K562 (cell line): Measurements from ENCODE around the gene NOXRED1. TPM values are rescaled to one million over a fixed set of nuclear protein-coding genes. Genes with fewer than 3 reads are reported as not detected.

Experiments used
- MAFF ChIP-seq: IDR thresholded peaks from 2 replicates; pipeline ENCODE4 v1.6.1; 2012; ENCODE audit warnings: low read length, improper control_type of control experiment
- MGA ChIP-seq: fragments of 450-650 bp; IDR thresholded peaks from 2 replicates; pipeline ENCODE4 v1.6.1; 2016; ENCODE audit warnings: mild to moderate bottlenecking, moderate library complexity
- NFRKB ChIP-seq: fragments of 450-650 bp; IDR thresholded peaks from 2 replicates; pipeline ENCODE4 v1.6.1; 2016; ENCODE audit warnings: low read depth
- SAFB2 ChIP-seq: fragments of 200-400 bp; formaldehyde crosslinking; IDR thresholded peaks from 2 replicates; pipeline ENCODE4 v1.6.1; 2018; ENCODE audit warnings: borderline replicate concordance, low read length, low read depth, moderate library complexity; ENCODE audit not compliant: severe bottlenecking
- STAT5A ChIP-seq: IDR thresholded peaks from 2 replicates; pipeline ENCODE4 v1.6.1; 2012; ENCODE audit warnings: low read length, inconsistent platforms, borderline replicate concordance
- polyA plus RNA-seq, 8 experiments: library from polyadenylated mRNA; depleted of rRNA in 4 of 8; stranded (reverse) in 5 of 8; unstranded in 3 of 8; fragments of >200 nt; fragmentation: Nextera tagmentation in 2 of 8; fragmentation: Illumina TruSeq in 1 of 8; extraction: Ambion mirVana in 2 of 8; extraction: Trizol in 1 of 8; gene quantifications; 2 replicates each; pipeline versions ENCODE4 v1.2.1 to v1.2.3, GENCODE V29; 2011 to 2014; ENCODE audit warnings: inconsistent platforms in 1 of 8, missing spikeins in 1 of 8
- total RNA-seq, 7 experiments: library from RNA; depleted of rRNA in 6 of 7; stranded (reverse); fragments of >200 nt in 6 of 7; fragmentation: Illumina TruSeq in 2 of 7; extraction: Trizol in 2 of 7; gene quantifications; 2 replicates each; pipeline versions ENCODE4 v1.2.1 to v1.2.3, GENCODE V29; 2011 to 2021; ENCODE audit warnings: low replicate concordance in 1 of 7
- TF ChIP-seq, protein P1 (sequence below): fragments of 250-450 bp; sonication (Bioruptor Pico); IDR thresholded peaks from 2 replicates; pipeline ENCODE4 v1.8.0; 2021; ENCODE audit warnings: moderate library complexity, mild to moderate bottlenecking, inconsistent platforms

Gene NOXRED1
- total and polyA plus RNA-seq, 9 of the 15 experiments (the other 6 are each of a cell fraction or from before 2014, with no cell fraction given) = 0.15 to 0.85 (median 0.30) TPM

DNA sequence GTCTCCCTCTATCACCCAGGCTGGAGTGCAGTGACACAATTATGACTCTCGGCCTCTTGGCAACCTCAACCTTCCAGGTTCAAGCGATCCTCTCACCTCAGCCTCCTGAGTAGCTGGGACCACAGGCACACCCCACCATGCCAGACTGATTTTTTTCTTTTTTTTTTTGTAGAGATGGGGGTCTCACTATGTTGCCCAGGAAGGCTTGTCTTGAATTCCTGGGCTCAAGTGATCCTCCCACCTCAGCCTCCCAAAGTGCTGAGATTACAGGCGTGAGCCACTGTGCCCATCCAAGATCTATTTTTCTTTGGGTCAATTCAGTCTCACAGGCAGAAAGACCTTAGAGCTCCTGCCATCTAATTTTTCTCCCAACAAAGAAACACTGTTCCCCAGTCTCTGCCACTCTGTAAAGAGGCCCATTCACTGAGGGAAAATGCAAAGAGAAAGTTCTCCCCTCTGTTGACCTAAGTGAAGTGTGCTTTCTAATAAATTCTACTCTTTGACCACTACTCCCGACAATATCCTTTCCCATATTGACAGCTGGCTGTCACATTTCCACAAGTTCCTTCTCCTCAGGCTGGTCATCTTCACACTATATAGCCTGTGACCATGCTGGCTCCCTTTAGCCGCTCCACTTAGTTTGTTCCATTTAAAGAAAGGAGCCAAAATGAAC is 69.7 kb downstream of the NOXRED1 start (continued):
- TF ChIP-seq MGA = no peak
- no peak for TF ChIP-seq MAFF
- TF ChIP-seq, protein P1, sequence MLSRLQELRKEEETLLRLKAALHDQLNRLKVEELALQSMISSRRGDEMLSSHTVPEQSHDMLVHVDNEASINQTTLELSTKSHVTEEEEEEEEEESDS (CRISPR knock-in tag) = no peak
- TF ChIP-seq STAT5A = no peak
- no peak for TF ChIP-seq SAFB2
- TF ChIP-seq NFRKB = no peak
